ENCODE data around the gene RASAL1. TPM values are rescaled to one million over a fixed set of nuclear protein-coding genes. Genes with fewer than 3 reads are reported as not detected.
"Not testable (repeated sequence)": the region's sequence is repeated elsewhere in the genome, so short reads cannot be mapped to it uniquely, and the experiment has no call there.

The RASAL1 gene
- total RNA-seq, 4 donors from 2014 or later: 0.85 to 4.4 (median 3.9) TPM

DNA sequence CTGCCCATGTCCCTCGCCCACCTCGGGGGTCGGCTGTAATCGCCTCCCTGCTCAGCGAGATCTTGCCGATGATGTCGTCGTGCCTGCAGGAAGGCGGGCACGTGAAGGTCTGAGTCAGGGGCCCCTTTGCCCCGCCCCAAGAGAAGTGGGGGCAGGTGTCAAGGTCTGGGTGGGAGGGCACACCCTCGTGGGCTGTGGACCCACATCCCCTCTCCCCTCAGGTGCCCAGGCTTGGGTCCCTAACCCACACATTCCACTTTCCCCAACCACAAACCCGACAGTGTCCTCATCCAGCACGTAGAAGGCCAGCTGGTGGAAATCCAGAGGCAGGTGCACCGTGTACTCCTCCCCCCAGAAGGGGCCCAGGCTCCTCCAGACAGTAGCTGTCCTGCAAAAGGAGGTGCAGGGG, 7.8 kb downstream of the RASAL1 start:
- no peak for DNase-seq
- H3K27ac ChIP-seq: no peak overlapping the region
- H3K27me3 ChIP-seq: no peaks in the 10 kb centered on the region
- TF ChIP-seq POLR2A (IDR thresholded peaks at IDR 0.05): no peak
- TF ChIP-seq, protein P1, sequence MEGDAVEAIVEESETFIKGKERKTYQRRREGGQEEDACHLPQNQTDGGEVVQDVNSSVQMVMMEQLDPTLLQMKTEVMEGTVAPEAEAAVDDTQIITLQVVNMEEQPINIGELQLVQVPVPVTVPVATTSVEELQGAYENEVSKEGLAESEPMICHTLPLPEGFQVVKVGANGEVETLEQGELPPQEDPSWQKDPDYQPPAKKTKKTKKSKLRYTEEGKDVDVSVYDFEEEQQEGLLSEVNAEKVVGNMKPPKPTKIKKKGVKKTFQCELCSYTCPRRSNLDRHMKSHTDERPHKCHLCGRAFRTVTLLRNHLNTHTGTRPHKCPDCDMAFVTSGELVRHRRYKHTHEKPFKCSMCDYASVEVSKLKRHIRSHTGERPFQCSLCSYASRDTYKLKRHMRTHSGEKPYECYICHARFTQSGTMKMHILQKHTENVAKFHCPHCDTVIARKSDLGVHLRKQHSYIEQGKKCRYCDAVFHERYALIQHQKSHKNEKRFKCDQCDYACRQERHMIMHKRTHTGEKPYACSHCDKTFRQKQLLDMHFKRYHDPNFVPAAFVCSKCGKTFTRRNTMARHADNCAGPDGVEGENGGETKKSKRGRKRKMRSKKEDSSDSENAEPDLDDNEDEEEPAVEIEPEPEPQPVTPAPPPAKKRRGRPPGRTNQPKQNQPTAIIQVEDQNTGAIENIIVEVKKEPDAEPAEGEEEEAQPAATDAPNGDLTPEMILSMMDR (IDR thresholded peaks at IDR 0.05): no peak
- H3K9me3 ChIP-seq: no peaks in the 10 kb centered on the region
- H3K4me3 ChIP-seq: no peak overlapping the region
- no peaks in the 10 kb centered on the region for H3K4me1 ChIP-seq
- H3K36me3 ChIP-seq: no peaks in the 10 kb centered on the region

DNA sequence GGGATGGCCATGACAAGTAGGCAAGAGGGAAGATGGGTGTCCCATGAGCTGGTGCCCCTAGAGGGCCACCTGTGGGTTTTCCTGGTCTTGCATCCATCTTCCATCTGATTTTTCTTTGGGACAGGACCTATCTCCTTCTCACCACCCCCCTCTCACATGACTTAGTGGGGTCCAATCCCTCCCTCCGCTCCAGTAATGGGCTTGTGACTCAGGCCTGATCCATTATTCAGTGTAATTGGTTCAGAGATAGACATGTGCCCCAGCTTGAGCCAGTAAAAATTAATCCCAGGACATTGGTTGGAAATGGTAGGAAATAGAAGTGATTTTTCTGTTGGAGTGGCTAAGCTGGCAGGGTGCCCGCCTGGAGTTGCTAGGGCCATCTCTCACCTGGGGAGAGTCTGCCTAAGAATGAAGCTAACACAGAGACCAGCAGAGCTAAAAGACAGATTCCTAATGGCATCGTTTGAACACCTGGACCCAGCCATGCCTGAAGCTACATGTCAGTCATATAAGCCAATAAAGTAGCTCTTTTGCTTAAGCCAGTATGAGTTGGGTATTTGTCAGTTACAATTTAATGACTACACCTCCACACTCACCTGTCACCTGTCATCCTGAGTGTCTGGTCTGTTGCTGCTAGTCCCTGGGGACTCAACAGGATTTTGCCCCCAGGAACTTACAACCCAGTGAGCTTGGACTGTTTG, 14.7 kb downstream of the RASAL1 start:
- Histone ChIP-seq H3K4me3 (no peak overlapping the region), H3K9me3 (no peaks in the 10 kb centered on the region), H3K4me1 (no peaks in the 10 kb centered on the region), H3K27ac (no peak overlapping the region), H3K27me3 (no peaks in the 10 kb centered on the region), H3K36me3 (no peaks in the 10 kb centered on the region)
- no peak for TF ChIP-seq POLR2A (IDR thresholded peaks at IDR 0.05)
- DNase-seq: no peak

DNA sequence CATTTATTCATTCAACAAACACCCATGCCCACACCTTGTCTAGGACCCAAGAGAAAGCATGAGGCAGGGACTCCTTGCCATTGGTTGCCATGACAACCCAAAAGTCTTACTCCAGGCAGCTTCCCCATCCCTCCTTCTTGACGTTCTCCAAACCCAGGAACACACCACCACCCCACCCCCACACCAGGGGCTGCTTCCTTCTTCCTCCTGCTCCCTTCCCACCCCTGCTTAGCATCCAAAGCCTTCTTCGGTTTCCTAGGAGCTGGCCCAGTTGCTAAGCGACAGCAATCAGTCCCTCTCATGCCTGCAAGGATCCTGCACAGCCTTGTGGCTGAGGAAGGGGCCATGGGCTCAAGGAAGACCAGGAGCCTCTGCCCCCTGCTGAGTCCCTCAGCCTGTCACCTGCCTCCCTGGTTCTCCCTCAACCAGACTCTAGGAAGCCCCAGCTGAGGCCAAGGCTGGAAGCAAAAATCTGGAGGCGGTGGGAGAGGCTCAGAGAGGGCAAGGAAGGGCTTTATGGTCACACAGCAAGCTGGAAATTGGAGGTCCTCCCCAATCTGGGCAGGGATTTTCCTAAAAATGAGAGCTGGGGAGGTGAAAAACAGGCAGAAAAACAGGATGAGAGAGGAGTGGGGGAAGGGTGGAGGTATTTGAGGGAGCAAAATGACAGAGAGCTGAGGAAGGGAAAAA, 15.4 kb downstream of the RASAL1 start:
- Histone ChIP-seq H3K36me3 (no peaks in the 10 kb centered on the region), H3K27me3 (no peaks in the 10 kb centered on the region), H3K27ac (no peak overlapping the region), H3K4me1 (no peaks in the 10 kb centered on the region), H3K9me3 (no peaks in the 10 kb centered on the region), H3K4me3 (no peak overlapping the region)
- no peak for TF ChIP-seq POLR2A (IDR thresholded peaks at IDR 0.05)
- TF ChIP-seq, protein P1 (IDR thresholded peaks at IDR 0.05): no peak
- DNase-seq: no peak

DNA sequence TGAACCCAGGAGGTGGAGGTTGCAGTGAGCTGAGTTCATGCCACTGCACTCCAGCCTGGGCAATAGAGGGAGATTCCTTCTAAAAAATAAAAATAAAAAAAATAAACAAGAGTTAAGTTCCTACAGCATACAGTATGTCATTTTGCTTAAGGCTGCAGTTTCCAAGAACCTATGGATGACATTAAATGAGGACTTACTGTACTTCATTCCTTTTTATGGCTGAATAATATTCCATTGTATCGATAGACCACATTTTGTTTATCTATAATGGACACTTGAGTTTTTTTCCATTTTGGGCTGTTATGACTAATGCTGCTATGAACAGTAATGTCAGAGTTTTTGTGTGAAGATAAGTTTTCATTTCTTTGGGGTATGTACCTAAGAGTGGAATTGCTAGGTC, 17.4 kb downstream of the RASAL1 start:
- no peak for DNase-seq
- H3K9me3 ChIP-seq: no peaks in the 10 kb centered on the region
- no peak overlapping the region for H3K27ac ChIP-seq
- no peaks in the 10 kb centered on the region for H3K36me3 ChIP-seq
- H3K4me1 ChIP-seq: no peaks in the 10 kb centered on the region
- H3K27me3 ChIP-seq: no peaks in the 10 kb centered on the region
- TF ChIP-seq POLR2A (IDR thresholded peaks at IDR 0.05): no peak
- TF ChIP-seq, protein P1 (IDR thresholded peaks at IDR 0.05): no peak
- no peak overlapping the region for H3K4me3 ChIP-seq

DNA sequence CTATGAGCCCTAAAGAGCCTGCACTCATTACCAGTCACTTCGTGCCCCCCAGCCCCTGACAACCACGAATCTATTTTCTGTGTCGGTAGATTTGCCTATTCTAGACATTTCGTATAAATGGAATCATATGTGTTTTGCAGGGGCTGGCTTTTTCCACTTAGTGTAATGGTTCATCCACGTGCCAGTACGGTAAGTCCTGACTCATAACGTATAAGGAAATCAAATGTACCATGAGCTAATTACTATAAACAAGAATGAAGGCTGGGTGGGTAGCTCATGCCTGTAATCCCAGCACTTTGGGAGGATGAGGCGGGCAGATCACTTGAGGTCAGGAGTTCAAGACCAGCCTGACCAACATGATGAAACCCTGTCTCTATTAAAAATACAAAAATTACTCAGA, 17.9 kb downstream of the RASAL1 start:
- not testable (repeated sequence) for H3K27ac ChIP-seq, H3K4me1 ChIP-seq

DNA sequence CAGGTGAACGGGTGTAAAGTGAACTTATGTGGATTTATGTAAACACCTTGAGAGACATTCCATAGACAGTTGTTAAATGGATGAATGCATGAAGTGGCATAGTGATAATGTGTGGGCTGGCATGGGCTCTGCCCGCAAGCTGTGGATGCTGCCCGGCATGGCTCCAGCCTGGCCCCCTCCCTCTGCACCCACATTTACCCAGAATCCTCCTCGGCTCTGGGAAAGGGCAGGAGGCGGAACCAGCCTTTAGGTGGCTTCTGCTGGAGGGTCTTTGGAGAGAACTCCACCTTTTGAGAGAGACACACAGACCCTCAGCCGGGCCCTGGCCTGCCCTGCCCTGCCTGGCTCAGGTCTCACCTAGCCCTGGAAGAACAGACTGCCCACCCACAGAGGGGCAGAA, 18.7 kb downstream of the RASAL1 start:
- no peak overlapping the region for H3K4me3 ChIP-seq
- no peaks in the 10 kb centered on the region for H3K27me3 ChIP-seq
- H3K36me3 ChIP-seq: no peaks in the 10 kb centered on the region
- H3K4me1 ChIP-seq: no peaks in the 10 kb centered on the region
- TF ChIP-seq, protein P1 (IDR thresholded peaks at IDR 0.05): no peak
- no peak for TF ChIP-seq POLR2A (IDR thresholded peaks at IDR 0.05)
- H3K9me3 ChIP-seq: no peaks in the 10 kb centered on the region
- no peak for DNase-seq
- no peak overlapping the region for H3K27ac ChIP-seq

More for the DNA sequence above, 17.9 kb downstream of the RASAL1 start:
- not testable (repeated sequence) for H3K9me3 ChIP-seq, DNase-seq, H3K36me3 ChIP-seq, H3K27me3 ChIP-seq, H3K4me3 ChIP-seq

All from Peyer's patch (tissue), 4 donors.